AG04450 (cell line): ENCODE results near the gene GTF2H4. TPM values are rescaled to one million over a fixed set of nuclear protein-coding genes. Genes with fewer than 3 reads are reported as not detected.

Experiments used
- CTCF ChIA-PET: fragments of 300-600, 350-600 bp; formaldehyde crosslinking; extraction: SDS; loops from one replicate; lab custom pipeline; 2022; ENCODE audit warnings: antibody characterized with exemption, inconsistent platforms; lab: Charles Lee
- POLR2A ChIA-PET: fragments of 350-600 bp; formaldehyde crosslinking; extraction: SDS; loops from one replicate; lab custom pipeline; 2021; ENCODE audit warnings: antibody characterized with exemption, inconsistent platforms; lab: Yijun Ruan, JAX
- DNase-seq: peaks from one replicate; pipeline ENCODE4 v3.0.0-alpha.2; 2011; ENCODE audit warnings: low read depth, low spot score
- H3K27ac ChIP-seq: one replicate; pipeline ENCODE4 v1.5.1; 2012; ENCODE audit warnings: low read depth, low read length, control low read depth
- H3K27me3 ChIP-seq: one replicate; pipeline ENCODE4 v1.6.0; 2012; ENCODE audit warnings: low read length; ENCODE audit not compliant: control insufficient read depth, insufficient read depth
- H3K4me3 ChIP-seq: 2 replicates; pipeline ENCODE4 v1.5.1; 2011; ENCODE audit warnings: mild to moderate bottlenecking, low read depth, low read length, control low read depth
- H3K9me3 ChIP-seq: 2 replicates; pipeline ENCODE4 v1.5.1; 2012; ENCODE audit warnings: low read length; ENCODE audit not compliant: control insufficient read depth, insufficient read depth
- CTCF ChIP-seq: IDR thresholded peaks from 2 replicates; pipeline ENCODE4 v1.5.1; 2011; ENCODE audit warnings: low read depth, low read length, control low read depth, inconsistent platforms
- polyA plus RNA-seq: library from polyadenylated mRNA; depleted of rRNA; stranded (reverse); fragments of >200 nt; gene quantifications from 2 replicates; pipeline ENCODE4 v1.2.3, GENCODE V29; 2011

GTF2H4 gene
- polyA plus RNA-seq, 1 experiment = 31.9 TPM

GRCh38 chr6:30890646-30891449 lies 17.2 kb upstream of the GTF2H4 start:
- Histone ChIP-seq H3K9me3 (no peaks in the 10 kb centered on the region; the same call in 1 of the 2 replicates), H3K27me3 (no peaks in the 10 kb centered on the region), H3K4me3 (no peak overlapping the region), H3K27ac (no peak overlapping the region)
- POLR2A ChIA-PET = no interaction called here
- TF ChIP-seq CTCF = no peak
- CTCF ChIA-PET = interaction anchor here (1.0 to 2.3 kb wide), 3 partner anchors 23 to 196 kb away, joined by 3 to 5 read pairs (median 3); partner anchors contain the start of gene VARS2
- no peak for DNase-seq

DNA sequence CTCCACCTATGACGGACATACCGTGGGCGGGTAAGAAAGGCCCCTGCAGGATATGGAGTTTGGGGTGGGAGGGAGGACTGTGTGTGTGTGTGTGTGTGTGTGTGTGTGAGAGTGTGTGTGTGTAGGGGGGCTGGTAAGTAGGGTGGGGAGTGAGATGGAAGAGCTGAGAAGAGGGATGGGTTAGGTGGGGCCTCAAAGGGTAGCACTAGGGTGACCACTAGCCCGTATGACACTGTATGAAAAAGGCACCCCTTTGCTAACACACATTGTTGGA lies 16.6 kb upstream of the GTF2H4 start:
- Histone ChIP-seq H3K4me3 (no peak overlapping the region), H3K27ac (no peak overlapping the region), H3K9me3 (no peaks in the 10 kb centered on the region; the same call in 1 of the 2 replicates), H3K27me3 (no peaks in the 10 kb centered on the region)
- ChIA-PET POLR2A (no interaction called here), CTCF (interaction anchor here (1.0 to 1.3 kb wide), 2 partner anchors 23 to 47 kb away, joined by 3 read pairs; partner anchors contain the start of gene VARS2)
- no peak for DNase-seq
- no peak for TF ChIP-seq CTCF

DNA sequence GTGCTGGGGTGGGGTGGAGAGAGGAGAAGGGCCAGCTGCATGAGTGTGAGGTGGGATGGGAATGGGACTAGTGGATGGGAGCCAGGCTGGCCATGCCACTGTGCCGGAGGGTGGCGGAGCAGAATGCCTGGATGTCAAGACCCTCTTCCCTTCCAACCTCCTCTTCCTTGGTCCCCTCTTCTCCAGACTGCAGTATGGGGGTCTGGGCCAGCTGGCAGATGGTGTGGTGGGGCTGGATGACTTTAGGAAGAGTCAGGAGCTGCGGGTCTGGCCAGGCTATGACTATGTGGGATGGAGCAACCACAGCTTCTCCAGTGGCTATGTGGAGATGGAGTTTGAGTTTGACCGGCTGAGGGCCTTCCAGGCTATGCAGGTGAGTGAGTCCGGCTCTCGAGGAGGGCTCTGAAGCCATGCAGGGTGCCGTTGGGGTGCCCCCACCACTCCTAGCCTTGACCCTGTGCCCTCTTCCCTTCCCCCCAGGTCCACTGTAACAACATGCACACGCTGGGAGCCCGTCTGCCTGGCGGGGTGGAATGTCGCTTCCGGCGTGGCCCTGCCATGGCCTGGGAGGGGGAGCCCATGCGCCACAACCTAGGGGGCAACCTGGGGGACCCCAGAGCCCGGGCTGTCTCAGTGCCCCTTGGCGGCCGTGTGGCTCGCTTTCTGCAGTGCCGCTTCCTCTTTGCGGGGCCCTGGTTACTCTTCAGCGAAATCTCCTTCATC lies 16.0 kb upstream of the GTF2H4 start:
- Histone ChIP-seq H3K27me3 (no peaks in the 10 kb centered on the region), H3K27ac (no peak overlapping the region), H3K4me3 (no peak overlapping the region), H3K9me3 (no peaks in the 10 kb centered on the region; the same call in 1 of the 2 replicates)
- no peak for TF ChIP-seq CTCF
- CTCF ChIA-PET = interaction anchor here (1.3 kb wide), 1 partner anchor 48 kb away, joined by 3 read pairs; no protein-coding TSS in a partner anchor
- DNase-seq = no peak
- POLR2A ChIA-PET = no interaction called here

DNA sequence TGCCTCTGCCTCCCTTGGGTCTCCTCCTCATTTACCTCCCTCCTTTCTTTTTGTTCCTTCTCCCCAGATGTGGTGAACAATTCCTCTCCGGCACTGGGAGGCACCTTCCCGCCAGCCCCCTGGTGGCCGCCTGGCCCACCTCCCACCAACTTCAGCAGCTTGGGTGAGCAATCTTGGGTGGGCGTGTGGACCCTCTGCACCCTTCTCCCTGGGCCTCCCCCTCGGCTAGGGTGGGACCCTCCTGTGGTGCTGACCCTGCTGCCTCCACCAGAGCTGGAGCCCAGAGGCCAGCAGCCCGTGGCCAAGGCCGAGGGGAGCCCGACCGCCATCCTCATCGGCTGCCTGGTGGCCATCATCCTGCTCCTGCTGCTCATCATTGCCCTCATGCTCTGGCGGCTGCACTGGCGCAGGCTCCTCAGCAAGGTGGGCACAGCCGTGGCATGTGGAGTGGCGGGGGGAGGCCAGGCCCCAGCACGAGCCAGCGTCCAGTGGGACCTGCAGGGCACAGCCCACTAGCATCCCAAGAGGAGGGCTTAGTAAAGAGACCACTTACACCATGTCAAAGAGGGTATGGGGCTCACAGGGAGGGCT lies 14.9 kb upstream of the GTF2H4 start:
- Histone ChIP-seq H3K27me3 (no peaks in the 10 kb centered on the region), H3K9me3 (no peaks in the 10 kb centered on the region; the same call in 1 of the 2 replicates), H3K4me3 (no peak overlapping the region), H3K27ac (no peak overlapping the region)
- no peak for DNase-seq
- TF ChIP-seq CTCF = peak; percentile 33
- POLR2A ChIA-PET = no interaction called here
- CTCF ChIA-PET = interaction anchor here (1.4 kb wide), 1 partner anchor 71 kb away, joined by 4 read pairs; no protein-coding TSS in a partner anchor
